Fibroblast of skin of abdomen (primary cell): Measurements from ENCODE around the gene ABHD14A.

ENCODE experiments used
- DNase-seq: peaks from one replicate; pipeline ENCODE4 v3.0.0-alpha.2; 2013

The ABHD14A gene

DNA sequence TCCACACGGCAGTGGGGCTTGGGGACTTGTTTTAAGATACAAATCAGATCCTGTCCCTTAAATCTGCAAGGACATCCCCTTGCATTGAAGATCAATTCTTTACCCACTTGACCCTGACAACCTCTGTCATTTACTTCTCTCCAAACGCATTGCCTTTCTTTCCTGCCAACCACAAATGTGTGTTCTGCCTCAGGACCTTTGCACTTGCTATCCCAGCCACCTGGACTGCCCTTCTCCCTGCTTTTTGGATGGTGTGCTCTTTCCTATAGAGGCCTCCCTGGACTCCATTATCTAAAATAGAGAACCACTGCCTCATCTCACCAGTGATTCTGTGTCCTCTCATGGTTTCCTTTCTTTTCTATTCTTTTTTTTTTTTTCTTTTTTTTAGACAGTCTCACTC lies 22.3 kb downstream of the ABHD14A start:
- no peak for DNase-seq

- DNase-seq: no peak
Measured at GRCh38 chr3:51997935-51998596, 23.2 kb downstream of the ABHD14A start.

DNA sequence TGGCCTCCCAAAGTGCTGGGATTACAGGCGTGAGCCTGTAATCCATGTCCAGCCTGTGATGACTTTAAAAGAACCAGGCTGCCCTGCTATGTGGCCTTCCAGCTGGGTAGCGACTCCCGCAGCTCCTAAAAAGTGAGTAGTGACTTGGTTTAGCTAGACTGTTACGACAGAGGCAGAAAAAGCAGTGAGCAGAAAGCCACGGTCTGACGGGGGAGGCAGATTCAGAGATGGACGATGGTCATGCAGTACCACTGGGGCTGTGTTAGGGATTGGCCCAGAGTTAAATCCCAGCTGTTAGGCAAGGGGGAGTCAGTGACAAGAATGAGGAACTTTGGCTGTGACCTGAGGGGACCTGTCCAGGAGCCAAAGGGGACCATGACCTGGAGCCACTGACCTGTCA lies 23.9 kb downstream of the ABHD14A start:
- no peak for DNase-seq

DNA sequence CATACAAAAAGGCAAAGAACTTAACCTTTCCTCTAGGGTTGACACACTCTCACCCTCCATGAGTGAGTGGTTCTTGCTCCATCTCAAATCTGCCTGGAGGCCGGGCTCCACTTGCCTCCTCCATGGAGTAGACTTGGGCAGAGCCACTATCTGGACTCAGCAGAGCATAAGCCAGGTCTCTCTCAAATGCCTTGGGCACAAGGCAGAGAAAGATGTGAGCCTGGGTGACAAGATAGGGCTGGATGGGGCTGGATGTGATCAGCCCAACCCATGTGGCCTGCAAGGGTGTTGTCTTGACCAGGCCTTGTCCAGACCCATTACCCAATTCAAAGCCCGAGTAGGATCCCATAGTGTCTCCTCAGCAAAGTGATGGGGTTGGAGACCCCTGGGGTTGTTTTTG lies 25.0 kb downstream of the ABHD14A start:
- no peak for DNase-seq

DNA sequence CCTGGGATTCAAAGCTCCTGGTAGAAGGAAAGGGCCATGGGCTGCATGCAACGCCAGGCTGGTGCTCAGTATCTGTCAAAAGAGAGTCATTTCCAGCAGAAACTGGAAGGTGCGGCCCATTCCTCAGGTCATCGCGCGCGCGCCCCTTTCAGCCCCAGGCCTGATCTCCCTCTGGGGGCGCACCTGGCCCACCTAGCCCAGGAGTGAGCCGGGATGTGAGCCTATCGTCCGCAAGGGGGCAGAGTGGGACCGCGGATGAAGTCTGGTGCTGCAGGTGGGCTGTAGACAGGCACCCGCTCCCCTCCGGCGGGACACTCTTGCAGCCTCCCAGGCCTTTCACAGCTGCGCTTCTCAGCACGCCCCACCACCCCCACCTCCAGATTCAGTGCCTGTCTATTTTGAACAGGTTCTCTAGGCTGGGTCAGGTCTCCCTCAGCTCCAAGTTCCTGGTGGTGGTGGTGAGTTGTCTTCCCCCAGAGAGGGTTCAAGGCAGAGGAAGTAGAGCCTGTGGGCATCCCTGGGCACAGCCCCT lies 26.6 kb downstream of the ABHD14A start:
- DNase-seq: peak; percentile 56

- DNase-seq: no peak
Measured at GRCh38 chr3:52002748-52003147, 27.9 kb downstream of the ABHD14A start.

- DNase-seq: peak; percentile 61
Measured at GRCh38 chr3:52004163-52004787, 29.4 kb downstream of the ABHD14A start.

DNA sequence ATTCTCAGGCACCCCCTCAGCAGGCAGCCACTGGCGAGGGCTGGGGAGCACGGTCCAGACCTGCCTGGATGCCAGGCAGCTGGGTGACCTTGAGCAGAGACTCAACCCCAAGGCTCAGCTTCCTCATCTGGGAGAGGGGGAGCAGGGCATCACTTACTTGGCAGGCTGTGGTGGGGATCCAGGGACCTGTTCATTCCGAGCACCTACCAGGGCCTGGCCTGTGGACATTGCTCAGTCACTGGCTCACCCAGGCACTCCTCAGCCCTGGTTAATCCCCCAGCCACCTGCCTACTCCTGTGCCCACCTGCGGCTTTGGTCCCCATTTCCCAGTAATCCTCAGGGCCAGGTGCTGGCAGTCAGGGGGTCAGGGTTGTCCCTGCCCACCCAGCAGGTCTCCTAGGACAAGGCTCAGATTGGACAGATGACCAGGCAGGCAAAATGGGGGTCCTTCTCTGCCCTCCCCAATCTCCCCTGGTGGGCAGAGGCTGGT lies 30.1 kb downstream of the ABHD14A start:
- DNase-seq: no peak

DNA sequence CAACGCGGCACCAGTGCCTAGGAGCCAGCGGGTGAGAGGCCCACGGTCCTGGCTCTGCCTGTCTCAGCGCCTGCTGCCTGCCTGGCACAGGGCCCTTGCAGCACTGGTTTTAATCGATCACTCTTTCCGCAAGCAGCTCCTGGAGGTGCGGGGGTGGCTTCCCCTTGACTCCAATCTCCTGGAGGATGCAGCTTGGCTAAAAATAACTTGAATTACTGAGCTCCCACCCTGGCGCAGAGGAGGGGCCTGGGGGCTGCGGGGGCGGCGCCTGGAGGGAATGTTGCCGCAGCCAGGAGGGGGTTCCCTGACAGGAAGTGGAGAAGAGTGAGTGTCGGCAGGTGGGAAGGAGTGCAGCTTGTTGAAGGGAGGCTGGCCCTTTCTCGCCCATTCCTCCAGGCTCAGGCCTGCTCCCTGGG lies 30.7 kb downstream of the ABHD14A start:
- peak; percentile 71 for DNase-seq

DNA sequence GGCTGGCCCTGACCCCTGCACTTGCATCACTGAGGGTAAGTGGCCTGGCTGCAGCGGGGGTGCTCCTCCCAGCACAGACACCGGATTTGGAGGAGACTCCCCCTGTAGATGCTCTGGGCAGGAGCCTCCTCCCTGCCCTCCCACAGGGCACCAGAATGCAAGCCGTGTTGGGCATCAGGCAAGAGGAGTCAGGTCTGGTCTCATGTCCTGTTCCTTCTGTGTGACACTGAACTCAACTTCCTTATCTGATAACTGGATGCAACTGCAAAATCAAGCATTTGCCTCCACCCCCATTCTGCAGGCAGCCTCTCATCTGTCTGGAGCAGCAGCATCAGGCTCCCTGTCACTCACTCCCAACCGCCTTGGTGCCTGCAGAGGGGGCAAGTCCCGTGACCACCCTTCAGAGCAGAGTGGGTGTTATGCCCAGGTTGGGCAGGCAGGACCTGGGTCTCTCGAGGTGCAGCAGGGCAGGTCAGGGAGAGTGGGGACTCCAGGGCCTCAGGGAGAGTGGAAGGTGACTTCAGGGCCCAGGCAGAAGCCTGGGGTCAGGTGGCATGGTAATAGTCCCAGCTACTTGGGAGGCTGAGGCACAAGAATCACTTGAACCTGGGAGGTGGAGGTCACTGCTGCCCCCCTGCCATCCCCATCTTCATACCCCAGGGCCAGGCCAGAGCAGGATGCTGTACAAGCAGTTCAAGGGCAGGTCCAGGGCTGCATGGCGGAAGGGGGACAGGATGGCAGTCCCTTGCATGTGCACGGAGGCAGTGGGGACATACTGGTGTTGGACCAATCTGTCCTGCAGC lies 31.4 kb downstream of the ABHD14A start:
- DNase-seq: no peak

DNA sequence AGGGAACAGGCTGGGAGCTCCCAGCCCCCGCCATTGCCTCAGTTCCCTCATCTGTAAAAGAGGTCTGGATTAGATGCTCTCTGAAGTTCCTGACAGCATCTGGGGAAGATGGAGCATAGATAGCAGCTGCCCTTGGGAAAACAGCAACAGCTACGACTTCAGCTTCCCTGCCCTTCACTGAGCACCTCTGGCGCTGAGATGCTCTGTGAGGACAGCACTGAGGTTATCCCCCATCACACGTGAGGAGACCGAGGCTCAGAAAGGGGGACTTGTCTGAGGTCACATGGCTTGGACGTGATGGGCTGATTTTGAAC lies 31.9 kb downstream of the ABHD14A start:
- DNase-seq: no peak

DNA sequence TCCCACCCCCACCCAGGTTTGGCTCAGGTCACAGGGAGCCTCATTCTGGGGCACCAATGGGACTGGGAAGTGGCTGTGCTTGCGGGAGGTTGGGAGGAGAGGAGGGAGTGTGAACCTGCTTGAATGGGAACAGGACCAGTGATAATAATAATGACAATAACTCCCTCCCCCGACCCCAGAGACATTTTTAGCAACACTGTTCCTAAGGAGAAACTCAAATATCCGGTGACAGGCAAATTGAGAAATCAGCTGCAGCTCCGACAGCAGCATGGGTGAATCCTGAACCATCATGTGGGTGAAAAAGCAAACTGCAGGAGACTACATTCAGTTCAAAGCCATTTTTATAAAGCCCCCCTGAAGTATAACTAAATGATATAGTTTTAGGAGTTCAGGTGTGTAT lies 32.4 kb downstream of the ABHD14A start:
- no peak for DNase-seq

DNA sequence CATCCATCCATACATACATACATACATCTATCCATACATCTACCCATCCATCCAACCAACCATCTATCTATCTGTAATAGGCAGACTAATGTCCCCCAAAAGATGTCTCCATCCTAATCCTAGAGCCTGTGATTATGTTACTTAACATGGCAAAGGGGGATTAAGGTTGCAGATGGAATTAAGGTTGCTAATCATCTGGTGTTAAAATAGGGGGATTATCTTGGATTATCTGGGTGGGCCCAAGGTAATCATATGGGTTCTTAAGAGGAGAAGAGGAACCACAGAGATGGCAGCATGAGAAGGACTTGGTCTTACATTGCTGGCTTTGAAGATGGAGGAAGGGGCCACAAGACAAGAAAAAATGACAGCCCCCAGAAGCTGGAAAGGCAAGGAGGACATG lies 35.6 kb downstream of the ABHD14A start:
- DNase-seq: no peak

GRCh38 chr3:52012699-52013098 lies 37.8 kb downstream of the ABHD14A start:
- DNase-seq: no peak

DNA sequence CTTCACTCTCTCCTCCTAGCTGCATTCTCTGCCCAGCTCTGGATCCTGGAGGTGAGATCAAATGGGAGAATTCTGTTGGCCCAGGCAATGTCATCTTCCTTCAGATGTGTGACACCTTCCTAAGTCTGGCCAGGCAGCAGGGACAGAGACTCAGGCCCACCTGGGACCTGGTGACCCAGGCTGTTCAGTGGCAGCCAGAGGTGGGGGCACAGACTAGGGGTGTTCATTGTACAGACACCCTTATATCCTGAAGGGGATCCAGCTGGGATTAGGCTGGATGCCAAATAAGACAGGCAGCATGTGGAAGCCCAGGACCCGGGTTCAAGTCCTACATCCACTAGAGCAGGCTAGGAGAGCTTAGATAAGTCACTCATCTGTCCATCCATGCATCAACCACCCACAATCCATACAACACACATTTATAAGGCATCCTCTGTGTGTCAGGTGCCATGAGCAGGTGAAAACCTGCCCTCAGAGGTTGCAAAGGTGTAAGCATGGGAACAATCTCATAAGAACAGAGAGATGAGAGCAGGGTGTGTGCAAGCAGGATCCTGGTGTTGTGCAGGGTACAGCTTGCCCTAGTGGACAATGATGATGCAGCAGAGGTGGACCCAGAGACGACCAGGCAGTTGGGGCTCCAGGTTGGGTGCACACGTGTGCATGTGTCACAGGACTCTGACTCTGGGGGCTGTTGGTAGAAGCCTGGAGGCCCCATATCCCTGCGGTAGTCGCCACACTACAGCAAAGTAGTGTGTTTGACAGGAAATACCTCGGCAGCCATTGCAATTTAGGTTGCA lies 39.1 kb downstream of the ABHD14A start:
- DNase-seq: no peak

DNA sequence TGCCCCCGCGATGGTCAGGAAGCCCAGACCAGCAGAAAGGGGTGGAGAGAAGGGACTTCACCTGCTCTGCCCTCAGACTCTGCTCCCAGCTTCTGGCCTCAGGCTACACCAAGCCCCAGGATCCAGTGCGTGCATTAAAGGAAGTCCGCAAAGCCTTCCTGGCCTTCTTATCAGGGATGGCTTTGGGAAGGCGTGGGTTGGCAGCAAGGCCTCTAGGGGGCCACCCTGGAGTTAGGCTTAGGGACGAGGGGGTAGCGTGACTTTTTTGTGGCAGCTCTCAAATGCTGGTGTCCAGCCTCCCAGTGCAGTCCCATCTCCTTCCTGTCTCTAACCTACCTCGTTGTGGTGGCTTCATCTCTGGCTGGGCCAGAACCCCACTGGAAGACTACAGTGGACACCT lies 39.7 kb downstream of the ABHD14A start:
- no peak for DNase-seq

DNA sequence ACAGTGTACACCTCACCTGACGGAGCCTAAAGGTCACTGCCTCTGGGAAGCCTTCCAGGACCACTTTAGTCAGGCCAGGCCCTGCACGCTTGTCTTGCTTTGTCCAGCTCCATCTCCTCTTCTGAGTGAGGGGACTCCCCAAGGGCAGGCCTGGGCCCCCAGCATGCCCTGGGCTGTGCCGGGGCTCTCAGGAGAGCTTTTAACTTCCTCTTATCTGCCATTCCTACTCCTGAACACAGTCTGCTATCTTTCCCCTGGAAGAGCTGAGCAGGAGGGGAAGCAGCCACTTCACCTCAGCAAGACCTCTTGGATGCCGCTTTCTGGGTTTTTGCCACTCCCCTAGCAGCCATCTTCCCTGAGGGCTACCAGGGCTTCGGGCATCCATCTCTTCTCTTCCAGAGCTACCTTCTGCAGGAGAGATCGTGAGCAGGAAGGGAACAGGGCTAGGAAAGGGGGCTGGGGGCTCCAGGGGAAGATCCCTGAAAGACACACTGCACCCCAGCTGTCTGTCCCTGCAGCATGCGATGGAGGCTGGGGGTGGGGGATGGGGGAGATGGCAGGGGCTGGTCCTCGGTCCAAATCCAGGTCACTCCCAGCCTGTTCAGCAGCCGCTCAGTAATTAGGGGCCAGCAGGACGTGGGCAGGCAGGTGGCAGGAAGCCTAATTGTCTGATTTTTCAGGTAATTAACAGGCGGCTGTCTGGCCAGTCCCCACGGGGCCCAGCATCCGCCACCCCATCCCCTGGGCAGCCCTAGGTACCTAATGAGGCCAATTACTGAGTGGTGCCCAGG lies 40.8 kb downstream of the ABHD14A start:
- no peak for DNase-seq

DNA sequence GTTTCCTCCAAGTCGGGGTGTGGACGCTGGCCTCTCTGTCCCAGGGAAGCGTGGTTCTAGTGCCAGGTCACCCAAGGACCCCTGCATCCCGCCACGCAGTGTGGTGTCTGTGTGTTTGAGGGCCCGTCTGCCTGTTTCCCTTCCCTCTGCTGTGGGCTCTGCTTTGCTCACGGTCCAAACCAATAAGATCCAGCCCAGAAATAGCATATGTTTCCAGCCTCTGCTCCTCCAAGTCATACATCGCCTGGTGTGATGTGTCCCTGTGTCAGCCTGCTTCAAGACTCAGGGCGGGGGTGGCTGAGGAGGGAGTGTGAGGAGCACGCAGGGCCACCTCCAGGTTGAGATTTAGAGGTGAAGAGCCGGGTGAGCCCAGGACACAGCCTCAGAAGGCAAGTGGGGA lies 42.7 kb downstream of the ABHD14A start:
- no peak for DNase-seq

DNA sequence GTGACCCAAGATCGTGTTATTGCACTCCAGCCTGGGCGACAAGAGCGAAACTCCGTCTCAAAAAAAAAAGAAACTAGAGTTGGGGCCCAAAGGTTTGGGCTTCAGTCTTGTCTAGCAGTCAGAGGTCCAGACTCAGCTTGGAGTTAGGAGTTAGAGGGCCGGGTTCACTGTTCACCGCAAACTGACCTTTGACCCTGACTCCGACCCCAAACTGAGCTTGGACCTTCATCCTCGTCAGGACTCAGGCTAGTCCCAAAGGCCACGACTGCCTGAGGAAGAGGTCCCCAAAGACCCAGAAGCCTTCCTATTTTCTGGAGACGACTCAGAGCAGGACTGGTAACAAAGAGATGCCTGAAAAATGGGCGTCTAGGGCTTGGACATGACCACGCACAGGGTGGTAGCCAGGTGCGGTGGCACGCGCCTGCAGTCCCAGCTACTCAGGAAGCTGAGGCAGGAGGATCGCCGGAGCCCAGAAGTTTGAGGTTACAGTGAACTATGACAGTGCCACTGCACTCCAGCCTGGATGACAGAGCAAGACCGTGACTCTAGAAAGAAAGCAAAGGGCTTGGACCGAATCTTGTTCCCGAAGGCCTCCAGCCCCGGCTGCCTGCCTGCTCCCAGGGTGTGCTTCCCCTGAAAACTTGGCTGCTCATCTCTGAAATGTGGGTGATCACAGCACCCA lies 43.6 kb downstream of the ABHD14A start:
- DNase-seq: no peak

DNA sequence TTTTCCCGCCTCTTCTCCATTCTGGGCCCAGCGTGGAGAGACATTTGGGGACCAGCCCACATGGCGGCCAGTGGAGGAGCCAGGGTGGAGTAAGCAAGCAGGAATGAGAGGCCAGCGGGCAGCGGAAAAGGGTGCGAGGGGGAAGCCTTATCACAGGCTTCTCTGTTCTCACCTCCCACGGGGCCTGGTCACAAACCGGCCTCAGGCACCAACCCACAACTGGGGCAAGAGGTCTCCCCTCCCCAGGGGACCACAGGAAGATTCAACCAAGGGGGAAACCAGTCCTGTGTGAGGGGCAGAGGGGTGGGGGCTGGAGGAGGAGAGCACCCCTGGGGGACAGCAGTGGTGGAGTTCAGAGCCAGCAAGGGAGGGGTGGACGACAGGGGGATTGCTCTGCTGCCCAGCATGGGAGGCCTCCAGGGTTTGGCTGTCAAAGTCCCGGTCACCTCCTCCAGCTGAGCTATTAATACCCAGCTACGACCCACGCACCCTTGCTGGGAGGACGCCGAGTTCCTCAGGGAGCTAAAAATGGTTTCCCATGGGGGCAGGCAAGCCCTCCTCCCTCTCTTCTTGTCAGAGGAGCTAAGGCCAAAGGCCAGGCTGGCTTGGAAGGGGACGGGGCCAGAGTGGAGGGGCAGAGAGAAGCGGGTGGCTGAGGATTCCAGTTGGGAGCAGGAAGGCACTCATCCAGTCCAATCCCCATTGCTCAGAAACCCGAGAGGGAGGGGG lies 44.7 kb downstream of the ABHD14A start:
- DNase-seq: no peak

- no peak for DNase-seq
Measured at GRCh38 chr3:52020796-52021195, 45.9 kb downstream of the ABHD14A start.
